ENCODE data around the gene MAN1B1.

Gene MAN1B1

DNA sequence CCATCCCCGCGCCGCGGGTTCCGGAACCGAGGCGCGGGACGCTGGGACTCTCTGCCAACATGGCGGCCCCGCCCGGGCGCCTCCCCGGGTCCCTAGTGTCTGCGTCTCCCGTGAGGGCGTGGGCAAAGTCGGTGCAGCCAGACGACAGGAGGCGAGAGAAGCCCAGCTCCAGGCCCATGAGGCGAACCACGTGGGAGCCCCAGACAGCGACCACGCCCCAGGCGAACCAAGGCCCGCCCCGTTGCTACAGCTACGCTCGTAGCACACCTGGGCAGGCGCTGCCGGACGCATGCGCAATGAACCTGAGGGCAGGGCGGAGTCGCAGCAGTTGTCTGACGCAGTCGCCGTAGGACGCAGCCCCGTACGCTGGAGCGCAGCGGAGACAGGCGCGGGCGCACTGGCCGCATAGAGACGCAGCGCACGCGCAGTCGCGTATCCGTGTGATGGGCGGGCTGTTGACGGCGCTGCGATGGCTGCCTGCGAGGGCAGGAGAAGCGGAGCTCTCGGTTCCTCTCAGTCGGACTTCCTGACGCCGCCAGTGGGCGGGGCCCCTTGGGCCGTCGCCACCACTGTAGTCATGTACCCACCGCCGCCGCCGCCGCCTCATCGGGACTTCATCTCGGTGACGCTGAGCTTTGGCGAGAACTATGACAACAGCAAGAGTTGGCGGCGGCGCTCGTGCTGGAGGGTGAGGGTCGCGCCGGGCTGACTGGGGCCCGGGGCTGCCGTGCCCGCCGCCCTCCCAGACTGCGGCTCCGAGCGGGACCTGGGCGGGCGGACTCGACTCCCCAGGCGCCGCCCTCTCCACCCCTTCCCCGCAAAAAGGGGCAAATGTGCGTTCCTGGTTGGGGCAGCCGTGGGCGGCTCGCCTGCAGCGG lies at the start of gene MAN1B1:
TSS of gene MAN1B1 (plus strand) at position 455 of the 878 bp plus-strand sequence. CDS start at position 470, 15 bp downstream.
- DNase-seq: peak; percentile 97 to 99

DNA sequence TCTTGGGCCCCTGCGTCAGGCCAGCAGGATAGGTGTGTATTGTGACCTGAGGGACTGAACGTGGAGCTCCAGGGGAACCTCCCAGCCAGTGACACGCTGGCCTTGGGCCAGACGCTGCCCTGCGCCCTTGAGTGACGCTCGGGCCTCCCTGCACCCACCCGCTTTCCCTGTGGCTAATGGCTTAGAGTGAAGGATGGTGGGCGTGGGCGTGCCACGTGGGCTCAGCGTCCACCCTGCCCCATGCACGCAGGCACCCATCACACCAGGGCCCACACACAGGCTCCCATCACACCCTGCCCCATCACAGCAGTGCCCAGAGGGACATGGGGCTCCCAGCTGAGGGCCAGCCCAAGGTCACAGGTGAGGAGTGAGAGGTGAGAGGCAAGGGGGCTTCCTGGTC lies 49.8 kb upstream of the MAN1B1 start:
- DNase-seq: no peak

DNA sequence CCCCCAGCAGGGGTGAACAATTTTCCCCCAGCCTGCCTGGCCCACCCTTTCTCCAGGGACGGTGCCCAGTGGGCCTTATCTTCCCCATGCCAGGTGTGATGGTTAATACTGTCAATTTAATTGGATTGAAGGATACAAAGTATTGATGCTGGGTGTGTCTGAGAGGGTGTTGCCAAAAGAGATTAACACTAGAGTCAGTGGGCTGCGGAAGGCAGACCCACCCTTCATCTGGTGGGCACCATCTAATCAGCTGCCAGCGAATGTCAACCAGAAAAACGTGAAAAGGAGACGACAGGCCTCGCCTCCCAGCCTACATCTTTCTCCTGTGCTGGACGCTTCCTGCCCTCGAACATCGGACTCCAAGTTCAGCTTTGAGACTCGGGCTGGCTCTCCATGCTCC lies 49.3 kb upstream of the MAN1B1 start:
- DNase-seq: no peak

DNA sequence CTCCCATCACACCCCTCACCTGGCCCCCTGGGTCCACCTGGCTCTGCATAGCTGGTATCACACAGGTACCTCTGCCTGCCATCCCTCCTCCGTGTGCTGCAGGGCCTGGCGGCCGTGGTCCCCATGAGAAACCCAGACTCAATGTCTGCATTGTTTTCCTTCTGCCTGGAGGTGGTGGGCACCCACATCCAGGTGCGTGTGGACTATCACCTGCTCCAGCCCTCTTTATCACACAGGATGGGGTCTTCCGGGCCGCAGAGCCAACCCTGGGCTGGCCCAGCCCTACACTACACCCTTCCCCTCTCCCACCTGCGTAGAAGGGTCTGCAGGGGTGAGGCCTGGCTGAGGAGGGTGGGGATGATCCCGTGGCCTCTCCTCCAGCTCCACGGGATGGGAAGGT lies 47.9 kb upstream of the MAN1B1 start:
- DNase-seq: no peak

DNA sequence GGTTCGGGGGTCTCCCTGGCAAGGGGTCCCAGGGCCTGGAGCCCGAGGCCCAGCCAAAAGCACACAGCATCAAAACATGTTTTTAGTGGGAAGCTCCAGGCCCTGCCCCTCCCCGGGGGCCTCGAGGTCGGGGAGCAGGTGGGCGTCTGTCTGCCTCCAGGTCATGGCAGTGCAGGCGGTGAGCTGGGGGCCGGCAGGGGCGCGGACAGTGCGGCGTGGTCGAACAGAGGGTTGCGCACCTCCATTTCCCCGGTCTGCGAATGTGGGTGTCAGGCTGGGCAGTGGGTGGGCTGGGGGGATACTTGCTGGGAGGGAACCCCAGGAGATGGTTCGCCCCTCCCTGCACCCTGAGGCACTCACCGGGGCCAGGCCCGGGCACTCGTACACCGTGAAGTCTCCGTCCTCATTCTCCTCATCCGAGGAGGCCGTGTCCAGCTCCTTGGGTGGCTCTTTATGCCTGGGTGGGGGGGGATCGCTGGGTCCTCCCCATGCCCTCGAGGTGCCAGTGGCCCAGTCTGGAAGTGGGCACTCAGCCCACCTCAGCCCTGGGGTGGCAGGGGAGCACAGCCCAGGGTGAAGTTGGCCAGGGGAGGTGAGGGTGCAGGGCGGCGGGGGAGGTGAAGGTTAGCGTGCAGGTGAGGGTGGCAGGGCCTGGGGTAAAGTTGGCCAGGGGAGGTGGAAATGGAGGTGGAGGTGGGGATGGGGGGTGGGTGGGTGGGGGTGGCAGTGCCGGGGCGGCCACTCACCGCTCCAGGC lies 47.0 kb upstream of the MAN1B1 start:
- no peak for DNase-seq

DNA sequence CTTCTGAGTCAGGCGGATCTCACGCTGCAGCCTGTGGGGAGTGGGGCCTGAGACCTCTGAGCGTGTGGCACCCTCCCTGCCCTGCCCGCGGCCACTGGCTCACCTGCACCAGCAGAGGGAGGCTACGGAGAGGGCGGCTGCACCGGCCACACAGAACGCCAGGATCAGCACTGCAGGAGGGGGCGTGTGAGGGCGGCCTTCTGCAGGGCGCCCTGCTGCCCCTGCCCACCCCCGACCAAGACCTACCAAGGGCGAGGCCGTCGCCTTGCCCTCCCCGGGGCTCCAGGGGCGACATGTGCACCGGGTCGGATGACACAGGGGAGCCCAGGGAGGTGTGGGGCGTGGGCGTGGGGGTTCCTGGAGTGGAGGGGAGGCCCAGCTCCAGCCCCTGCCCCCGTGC lies 46.2 kb upstream of the MAN1B1 start:
- DNase-seq: no peak

DNA sequence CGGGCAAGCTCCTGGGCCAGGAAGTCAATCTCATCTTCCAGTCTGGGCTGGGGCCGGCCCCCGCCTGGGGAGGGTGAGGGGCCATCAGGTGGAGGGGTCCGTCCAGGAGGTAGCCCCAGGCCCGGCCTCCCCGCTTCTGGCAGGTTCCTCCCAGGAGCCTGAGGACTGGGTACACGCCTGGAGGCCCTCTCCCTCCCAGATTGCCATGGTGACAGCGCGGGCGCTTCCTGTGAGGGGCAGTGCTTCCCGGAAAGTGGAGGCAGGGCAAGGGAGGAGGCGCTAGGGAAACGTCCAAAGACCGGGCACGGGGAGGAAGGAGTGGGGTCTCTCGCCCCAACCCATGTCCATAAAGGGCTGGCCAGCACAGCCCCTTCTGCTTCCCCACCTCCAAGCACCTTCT lies 45.7 kb upstream of the MAN1B1 start:
- DNase-seq: no peak

DNA sequence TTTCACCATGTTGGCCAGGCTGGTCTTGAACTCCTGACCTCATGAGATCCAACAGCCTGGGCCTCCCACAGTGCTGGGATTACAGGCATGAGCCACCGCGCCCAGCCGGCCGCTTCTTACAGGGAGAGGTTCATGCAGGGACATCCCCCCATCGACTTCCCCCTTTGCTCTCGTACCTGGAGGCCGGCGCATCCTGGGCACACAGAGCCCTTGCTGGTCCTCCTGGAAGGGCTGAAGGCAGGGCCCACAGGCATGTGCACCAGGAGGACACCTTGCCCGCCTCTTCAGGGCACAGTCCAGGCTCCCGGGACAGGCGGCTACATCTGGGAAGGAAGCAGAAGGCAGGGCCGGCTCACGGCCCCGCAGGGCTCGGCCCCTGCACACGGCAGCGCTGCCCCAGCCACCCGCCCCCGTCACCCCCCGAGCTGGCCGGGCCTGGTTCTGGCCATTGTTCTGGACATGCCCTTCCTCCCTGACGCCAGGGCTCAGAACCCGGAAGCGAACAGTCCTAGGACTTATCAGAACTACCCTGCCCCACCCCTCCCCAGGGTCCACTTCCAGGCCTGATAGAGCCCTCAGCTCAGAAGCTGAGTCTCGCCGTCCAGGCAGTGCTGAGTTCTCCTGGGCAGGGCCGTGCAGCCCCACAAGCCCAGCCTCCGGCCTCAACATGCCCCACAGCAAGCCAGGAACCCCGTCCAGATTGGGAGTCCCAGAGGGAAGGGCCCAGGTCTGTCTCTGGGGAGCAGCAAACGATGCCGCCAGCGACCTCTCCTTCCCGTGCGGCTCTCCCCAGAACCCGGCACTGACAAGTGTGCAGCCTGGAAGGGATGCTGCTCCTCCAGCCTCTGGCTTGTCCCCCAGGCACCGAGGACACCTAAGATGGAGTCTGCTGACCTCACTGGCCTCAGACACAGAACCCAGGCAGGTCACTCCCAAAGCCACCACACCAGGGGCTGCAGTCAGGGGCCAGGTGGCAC lies 43.7 kb upstream of the MAN1B1 start:
- DNase-seq: no peak

DNA sequence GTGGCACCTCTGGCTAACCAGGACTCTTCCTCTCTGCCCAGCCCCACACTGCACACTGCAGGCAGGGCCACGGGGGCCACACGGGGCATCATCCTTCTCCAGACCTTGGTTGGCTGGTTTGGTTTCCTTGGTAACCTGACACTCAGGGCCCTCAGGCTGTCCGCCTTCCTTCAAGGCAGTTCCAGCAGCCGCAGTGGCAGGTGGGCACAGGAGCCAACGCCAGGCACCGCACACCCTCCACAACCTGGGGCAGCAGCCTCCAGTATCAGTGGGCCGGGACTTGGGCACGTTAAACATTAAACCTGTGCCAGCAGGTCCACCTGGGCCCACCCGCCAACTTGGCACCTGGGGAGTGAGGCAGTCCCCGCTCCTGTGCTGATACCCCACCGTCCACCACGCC lies 42.7 kb upstream of the MAN1B1 start:
- DNase-seq: no peak

DNA sequence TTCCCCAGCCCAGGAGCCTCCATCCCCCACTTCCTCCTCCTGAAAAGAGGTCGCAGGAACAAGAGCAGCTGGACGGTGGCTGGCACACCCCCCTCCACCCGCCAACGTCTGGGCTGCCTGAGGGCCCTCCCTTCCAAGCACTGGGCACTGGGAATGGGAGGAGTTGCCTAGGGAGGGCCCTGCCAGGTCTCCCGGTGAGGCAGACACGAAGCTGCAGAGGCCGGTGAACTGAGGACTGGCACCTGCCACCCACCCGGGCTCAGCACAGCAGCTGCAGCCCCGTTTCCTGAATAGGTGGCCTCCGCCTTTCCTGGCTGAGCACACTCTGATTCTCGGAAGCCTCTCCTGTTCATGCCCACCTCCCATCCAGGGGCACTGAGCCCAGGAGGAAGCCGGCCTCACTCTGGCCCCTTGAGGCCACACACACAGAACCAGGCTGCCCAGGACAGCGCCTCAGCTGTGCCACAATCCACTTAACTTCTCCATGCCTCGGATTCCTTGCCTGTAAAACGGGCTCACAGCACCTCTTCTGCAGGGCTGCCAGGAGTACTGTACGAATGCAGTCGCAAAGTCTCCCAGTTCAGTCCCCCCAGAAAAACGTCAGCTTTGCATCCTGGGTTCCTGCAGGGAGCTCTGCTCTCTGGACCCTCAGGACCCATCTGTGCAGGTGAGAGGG lies 42.1 kb upstream of the MAN1B1 start:
- DNase-seq: no peak

DNA sequence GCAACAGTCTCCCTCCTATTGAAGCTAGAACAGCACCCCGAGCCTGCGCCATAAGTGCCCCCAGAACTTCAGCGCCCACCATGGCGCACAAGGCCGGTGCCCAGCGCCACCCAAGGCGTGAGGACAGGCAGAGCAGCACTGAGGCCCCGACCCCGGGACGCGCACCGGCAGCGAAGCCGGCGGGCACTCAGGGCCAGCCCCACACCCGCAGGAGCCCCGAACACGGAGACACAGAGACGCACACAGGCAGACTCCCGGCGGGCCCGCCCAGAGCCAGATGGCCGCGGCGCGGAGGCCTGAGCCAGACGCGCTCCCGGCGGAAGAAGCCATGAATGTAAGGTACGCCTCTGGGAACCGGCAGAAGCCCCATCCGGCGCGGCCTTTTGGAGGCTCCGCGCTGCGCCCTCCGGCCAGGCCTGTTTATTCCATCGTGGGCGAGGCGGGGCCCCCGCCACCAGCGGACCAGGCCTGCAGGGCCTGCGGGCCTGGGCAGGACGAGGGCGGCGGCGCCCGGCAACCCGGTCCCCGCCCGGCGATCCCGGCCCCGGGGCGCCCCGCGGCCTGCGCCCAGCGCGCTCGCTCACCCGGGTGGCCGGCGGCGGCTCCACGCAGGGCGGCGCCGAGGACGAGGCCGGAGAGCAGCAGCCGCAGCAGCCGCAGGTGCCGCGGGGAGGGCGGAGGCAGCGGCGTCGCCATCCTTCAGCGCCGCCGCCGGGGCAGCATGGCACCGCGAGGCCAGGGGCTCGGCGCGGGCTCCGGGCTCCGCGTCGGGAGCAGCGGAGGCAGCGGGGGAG lies 41.3 kb upstream of the MAN1B1 start:
- DNase-seq: no peak

DNA sequence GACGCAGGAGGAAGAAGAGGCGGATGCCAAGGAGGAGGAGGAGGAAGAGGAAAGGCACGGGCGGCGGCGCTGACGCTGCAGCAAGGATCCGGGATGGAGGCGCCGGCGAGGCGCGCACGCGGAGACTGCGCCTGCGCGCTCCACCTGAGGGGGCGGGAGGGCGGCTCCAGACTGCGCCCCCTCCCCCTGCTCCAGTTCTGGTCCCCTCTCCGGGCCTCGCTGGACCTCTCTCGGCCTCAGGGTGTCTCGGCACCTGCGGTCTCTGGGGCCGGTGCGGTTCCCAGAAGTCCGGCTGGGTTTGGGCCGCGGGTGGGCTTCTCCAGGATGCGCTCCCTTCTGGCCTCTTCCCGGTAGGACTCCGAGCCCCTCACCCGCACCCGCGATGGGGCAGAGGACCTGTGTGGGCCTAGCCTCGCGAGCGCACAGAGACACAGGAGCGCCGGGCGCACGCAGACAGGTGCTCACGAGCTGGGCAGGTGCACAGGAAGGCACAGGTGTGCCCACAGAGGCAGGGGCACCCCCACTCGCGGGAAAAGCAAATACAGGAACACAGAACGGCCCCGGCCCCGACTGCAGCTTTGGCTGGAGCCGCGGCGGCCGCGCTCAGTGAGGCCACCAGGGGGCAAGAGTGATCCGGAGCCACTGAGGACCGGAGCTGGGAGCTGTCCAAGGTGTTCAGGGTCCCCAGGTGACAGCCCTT lies 40.5 kb upstream of the MAN1B1 start, which contains the start of gene NPDC1:
TSS of gene NPDC1 (minus strand) at position 90 of the 700 bp plus-strand sequence. CDS start 188 bp downstream, outside the sequence.
- DNase-seq: peak; percentile 56 to 71

DNA sequence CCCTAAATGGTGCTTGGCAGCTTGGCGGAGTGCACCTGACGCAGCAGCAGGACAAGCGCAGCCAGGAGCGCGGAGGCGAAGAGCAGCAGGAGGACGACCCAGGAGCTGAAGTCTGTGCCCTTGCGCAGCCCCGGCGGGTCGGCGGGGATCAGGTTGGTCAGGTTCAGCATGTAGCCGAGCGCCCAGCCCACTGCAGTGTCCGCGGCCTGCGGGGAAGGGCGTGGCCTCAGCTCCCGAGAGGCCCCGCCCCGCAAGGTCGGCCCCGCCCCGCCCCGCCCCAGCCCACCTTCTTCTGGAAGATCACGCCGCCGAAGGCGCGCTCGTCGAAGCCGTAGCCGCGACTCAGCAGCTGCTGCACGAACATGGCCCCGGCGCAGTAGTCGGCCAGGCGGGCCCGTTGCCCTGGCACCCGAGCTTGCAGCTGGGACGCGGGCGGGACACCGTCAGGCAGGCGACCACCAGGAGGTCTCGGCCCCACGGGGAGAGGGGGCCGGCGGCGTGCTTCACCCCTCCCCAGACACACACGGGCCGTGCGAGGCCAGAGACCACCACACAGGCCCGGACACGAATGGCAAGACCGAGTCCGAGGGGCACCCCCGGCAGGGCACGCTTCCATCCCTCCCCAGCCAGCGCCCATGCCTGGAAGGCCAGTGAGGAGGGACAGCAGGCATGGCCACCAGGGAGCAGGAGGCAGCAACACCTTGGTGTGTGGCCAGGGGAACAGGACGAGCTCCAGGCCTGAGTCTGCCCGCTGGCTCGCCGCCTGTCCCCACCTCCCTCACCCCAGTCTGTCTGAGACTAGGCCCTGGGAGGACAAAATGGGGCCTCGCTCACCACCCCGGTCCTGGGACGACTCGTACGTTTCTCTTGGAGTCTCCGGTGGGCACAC lies 37.9 kb upstream of the MAN1B1 start:
- DNase-seq: no peak

DNA sequence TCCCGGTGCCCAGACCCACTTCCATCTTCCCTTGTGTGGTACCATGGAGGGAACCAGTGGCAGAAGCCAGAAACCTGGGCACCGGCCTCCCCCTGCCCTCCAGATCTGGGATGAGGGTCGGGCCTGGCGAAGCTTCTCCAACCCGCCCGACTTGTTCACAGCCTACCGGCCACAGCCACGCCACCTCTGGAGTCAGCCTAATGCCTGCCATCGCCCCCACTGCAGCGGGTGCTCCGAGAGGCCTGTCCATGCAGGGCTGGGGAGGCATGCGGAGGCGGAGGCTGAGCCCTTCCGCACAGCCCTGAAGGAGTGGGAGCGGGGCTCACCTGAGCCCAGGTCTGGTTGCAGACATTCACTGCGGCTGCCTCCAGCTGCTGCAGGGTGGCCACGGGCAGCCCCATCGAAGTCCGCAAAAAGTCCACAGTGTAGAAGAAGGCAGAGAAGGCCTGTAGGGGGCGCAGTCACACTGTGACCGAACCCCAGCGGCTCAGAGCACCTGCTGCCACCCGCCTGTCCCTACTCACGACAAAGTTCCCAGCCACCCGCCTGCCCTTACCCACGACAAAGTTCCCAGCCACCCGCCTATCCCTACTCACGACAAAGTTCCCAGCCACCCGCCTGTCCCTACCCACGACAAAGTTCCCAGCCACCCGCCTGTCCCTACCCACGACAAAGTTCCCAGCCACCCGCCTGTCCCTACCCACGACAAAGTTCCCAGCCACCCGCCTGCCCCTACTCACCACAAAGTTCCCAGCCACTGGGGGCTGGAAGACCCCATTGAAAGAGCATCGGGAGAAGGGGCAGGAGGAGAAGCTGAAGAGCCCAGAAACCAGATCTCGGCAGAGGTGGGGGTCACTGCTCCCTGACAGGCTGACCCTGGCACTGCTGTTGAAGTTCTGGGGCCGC lies 37.0 kb upstream of the MAN1B1 start:
- DNase-seq: peak; percentile 26 to 67

DNA sequence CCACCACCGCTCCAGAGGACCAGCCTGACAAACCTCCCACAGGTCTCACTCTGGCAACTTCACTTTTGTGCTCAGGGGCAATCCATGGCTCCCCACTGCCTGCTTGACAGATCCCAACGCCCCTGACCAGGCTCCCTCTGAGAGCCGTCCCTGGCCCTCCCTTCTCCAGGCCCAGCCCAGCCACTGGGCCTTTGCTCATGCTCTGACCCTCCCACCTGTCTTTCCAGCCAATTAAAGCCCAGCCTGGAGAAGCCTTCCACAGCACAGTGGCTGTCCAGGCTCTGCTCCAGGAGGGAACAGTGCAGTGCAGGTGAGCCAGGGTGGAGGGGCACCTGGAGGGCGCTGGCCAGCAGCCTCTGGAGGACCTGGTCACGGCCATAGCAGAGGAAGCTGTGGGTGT lies 36.2 kb upstream of the MAN1B1 start:
- DNase-seq: no peak

DNA sequence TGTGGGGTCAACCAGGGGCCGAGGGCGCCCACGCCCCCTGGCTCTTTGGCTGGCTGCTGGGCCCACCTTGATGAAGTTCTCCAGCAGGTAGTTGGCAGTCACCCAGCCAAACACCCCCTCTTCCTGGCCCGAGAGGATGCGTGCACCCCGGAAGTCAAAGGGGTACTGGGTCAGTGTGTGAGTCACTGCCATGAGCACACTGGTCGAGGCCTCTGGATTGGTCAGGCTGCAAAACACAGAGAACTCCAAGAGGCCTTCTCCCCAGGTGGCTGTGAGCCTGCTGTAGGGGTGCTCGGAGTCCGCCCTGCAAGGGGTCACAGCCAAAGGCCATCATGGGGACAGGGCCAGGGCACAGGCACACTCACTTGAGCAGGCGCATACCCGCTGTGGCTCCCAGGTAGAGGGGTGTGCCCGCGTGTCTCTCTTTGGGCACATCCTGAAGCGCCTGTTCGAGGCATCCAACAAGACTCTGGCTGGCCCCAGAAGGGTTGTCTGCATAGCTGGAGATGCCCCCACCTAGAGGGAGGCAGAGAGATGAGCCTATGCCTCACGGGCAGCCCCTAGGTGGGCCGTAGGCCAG lies 35.5 kb upstream of the MAN1B1 start:
- DNase-seq: no peak

DNA sequence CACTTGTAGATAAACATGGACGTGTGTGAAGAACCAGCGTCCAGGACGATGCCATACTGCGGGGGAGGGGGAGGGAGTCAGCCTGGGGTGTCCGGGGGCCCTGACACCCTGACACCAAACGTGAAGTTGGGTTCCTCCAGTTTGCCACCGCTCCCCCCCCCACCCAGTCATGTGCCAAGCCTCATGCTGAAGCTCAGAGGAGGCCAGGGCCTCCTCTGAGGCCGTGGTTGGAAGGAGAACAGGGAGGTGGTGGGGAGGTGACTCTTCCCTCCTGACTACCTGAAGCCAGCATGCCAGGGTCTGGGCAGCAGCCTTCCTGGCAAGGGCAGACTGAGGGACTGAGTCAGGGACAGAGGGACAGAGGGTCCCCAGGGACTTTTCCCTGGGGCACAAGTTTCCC lies 34.5 kb upstream of the MAN1B1 start:
- DNase-seq: no peak

Data from NCI-H1930 (cell line).